GM10847 (cell line): ENCODE measurements around the gene ERCC6.

Source experiments
- POLR2A ChIP-seq: IDR thresholded peaks from 2 replicates; pipeline ENCODE4 v1.6.1; 2011; ENCODE audit not compliant: insufficient read length; ENCODE audit errors: extremely low read depth

Gene ERCC6

GRCh38 chr10:49538381-49539319 lies at the start of gene ERCC6:
Gene ERCC6 (minus strand): TSS chr10:49539121.
- TF ChIP-seq POLR2A = peak; percentile 78

GRCh38 chr10:49587981-49588380 lies 49.1 kb upstream of the ERCC6 start:
- no peak for TF ChIP-seq POLR2A

GRCh38 chr10:49585387-49585786 lies 46.5 kb upstream of the ERCC6 start:
- TF ChIP-seq POLR2A = no peak

GRCh38 chr10:49579621-49580020 lies 40.7 kb upstream of the ERCC6 start:
- TF ChIP-seq POLR2A = no peak

GRCh38 chr10:49578392-49578791 lies 39.5 kb upstream of the ERCC6 start:
- TF ChIP-seq POLR2A = no peak

GRCh38 chr10:49577182-49577925 lies 38.4 kb upstream of the ERCC6 start:
- no peak for TF ChIP-seq POLR2A

- no peak for TF ChIP-seq POLR2A
These were observed 36.7 kb upstream of the ERCC6 start for GRCh38 chr10:49575489-49576072.

GRCh38 chr10:49572594-49573114 lies 33.7 kb upstream of the ERCC6 start:
- TF ChIP-seq POLR2A = no peak

GRCh38 chr10:49571388-49571787 lies 32.5 kb upstream of the ERCC6 start:
- no peak for TF ChIP-seq POLR2A

- no peak for TF ChIP-seq POLR2A
These were observed 30.2 kb upstream of the ERCC6 start for GRCh38 chr10:49569031-49569631.

GRCh38 chr10:49568235-49568634 lies 29.3 kb upstream of the ERCC6 start:
- TF ChIP-seq POLR2A = no peak

- no peak for TF ChIP-seq POLR2A
These were observed 28.9 kb upstream of the ERCC6 start for GRCh38 chr10:49567810-49568209.

- TF ChIP-seq POLR2A = no peak
These were observed 25.6 kb upstream of the ERCC6 start for GRCh38 chr10:49564461-49565009.

GRCh38 chr10:49562893-49563292 lies 24.0 kb upstream of the ERCC6 start:
- TF ChIP-seq POLR2A = no peak

- TF ChIP-seq POLR2A = no peak
These were observed 21.6 kb upstream of the ERCC6 start for GRCh38 chr10:49560526-49560925.

- no peak for TF ChIP-seq POLR2A
These were observed 20.6 kb upstream of the ERCC6 start for GRCh38 chr10:49559476-49559875.
